ENCODE measurements around the gene NEU4. TPM values are rescaled to one million over a fixed set of nuclear protein-coding genes. Genes with fewer than 3 reads are reported as not detected.
A peak's percentile ranks its signal among the peaks of the same experiment; 100 is the strongest.

NEU4 gene
- total RNA-seq, 1 donor from 2014 or later, result 0.49 TPM

DNA sequence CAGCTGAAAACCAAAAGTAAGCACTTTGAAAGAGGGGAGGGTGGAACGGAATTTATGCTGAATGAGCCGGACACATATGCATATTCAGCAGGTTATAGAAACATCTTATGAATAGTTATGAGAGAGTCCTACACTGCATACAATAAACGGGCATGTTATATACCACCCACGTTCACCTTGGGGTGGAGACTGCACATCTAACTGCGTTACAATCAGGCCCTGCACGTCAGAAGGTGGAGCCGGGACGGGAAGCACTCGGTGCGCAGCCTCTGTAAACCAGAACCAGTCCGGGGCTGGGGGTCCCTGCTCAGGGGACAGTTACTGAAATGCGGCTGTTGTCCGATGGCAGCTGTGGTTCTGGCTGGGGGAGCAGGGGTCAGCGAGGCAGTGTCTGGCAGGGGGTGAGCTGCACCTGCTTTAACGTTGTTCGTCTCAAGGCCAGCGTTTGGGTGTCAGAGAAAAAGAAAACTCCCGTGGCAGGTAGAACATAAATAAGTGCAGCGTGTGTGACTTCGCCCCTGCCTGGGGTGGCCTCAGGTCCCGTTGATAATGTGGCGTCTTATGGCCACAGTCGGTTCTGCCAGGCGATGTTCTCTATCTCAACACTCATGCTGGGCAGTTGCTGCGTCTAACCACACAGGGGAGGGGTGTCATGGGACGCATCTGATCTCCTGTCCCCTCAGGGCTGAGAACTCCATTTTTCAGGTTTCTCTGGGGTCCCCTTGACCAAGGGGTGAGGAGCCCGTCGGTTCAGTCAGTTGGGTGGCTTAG lies 24.9 kb downstream of the NEU4 start:
- peak; percentile 42 for DNase-seq (ENCODE audit: low spot score)

DNA sequence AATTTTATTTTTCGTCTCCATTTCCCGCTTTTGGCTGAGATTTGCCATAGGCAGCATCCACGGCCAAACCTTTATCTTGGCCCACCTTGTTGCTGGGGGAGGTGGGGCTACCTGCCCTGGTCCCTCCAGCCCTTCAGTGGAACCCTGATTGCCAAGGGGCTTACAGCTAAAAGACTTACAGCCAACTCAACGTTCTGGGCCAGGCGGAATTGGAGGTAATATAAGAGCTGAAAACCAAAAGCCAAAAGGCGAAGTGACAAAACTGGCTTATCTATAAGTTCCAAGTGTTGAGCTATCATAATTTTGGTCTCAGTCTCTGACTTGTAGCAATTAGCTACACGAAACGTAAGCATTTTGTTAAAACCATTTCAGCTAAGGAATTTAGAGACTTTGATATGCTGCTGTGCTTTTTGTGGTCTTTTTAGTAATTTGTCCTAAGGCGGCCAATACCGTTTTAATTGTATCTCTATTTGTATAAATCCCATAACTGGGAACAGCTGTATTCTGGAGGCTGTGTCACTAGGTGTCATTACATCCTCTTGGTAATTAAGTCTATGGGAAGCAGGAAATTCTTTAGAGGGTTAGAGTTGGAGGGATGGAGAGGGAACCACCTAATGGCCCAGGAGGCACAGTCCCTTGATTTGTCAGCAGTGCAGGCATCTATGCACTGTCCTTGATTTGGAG lies 25.7 kb downstream of the NEU4 start:
- peak; percentile 35 for DNase-seq (ENCODE audit: low spot score)

DNA sequence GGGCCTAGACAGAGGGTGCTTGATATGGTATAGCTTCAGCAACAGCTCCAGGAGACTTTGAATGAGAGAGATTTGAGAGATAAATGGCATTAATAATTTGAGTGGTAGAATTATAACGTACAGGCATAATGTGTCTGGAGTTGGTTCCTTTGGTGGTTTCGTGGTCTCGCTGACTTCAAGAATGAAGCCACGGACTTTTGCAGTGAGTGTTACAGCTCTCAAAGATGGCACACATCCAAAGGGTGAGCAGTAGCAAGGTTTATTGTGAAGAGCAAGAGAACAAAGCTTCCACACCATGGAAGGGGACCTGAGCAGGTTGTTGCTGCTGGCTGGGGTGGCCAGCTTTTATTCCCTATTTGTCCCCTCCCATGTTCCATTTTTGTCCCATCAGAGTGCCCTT lies 26.6 kb downstream of the NEU4 start:
- no peak for DNase-seq (ENCODE audit: low spot score)

DNA sequence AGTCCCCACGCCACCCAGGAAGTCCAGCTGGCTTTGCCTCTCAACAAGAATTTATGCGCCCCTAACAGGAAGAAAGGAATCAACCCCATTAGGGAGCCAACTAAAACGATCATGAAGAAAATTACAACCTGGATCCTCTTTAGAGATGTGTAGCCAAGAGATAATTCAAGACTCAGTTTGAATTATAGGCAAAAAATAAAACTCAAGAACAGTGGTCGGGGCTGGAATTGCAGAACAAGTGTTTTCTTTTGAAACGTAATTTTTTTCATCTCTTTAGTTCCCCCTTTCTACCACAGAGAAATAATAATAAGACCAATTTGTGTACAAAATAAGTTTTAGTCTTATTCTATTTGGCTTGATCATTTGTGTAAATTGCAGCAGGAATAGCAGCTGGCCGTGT lies 27.3 kb downstream of the NEU4 start:
- DNase-seq (ENCODE audit: low spot score), result no peak

DNA sequence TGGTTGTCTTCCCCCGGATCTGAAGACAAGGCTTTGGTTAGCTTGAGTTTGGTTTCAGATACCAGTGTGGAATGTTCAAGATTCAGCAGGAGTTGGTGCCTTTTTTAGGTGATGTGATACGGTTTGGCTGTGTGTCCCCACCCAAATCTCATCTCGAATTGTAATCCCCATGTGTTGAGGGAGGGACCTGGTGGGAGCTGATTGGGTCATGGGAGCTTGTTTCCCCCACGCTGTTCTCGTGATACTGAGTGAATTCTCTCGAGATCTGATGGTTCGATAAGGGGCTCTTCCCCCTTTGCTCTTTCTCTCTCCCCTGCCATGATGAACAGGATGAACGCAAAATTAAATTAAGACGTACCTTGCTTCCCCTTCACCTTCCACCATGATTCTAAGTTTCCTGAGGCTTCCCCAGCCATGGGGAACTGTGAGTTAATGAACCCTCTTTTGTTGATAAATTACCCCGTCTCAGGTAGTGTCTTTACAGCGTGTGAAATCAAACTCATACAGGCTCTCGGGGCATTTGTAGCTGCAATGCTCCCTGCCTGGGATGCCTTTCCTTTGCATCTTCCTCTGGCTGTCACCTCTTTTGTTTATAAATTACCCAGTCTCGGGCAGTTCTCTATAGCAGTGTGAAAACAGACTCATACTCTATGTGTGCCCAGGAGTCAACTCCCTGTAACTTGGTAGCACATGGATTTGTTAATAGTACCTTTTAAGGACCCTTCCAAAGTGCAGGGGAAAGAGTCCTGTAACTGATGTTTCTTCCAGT lies 28.4 kb downstream of the NEU4 start:
- DNase-seq (ENCODE audit: low spot score), result peak; percentile 10

DNA sequence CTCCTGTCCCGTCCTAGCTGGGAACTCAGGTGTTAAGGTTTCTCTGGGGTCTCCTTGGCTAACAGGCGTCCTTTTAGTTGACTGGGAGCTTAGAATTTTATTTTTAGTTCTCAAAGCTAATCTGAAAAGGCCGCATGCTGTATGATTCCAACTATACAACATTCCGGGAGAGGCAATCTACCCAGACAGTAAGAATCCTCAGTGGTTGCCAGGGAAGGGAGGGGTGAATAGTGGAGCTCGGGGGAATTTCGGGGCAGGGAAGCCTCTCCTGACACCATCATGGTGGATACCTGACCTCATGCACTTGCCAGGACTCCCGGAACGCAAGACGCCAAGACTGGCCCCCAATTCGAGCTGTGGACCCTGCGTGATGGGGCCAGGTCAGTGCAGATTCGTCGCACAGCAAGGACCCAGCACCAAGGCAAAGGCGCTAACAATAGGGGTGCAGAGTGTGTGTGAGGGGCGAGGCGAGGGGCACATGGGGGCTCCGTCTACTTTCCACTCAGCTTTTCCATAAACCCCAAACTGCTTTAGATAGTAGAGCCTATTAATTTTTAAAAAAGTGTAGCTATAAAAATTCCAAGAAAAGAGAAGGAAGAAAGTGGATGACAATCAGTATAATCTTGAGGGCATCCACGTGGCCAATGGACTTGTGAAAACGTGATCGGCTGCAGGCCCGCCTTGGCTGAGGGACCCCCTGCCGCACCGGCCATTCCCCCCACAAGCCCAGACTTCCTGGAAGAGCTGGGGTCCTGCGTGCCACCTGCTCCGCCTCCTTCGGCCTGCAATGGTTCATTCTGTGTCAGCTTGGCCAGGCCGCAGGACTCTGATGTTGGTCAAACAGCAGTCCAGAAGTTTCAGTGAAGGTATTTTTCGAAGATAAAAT lies 32.4 kb downstream of the NEU4 start:
- DNase-seq (ENCODE audit: low spot score), result peak; percentile 39

DNA sequence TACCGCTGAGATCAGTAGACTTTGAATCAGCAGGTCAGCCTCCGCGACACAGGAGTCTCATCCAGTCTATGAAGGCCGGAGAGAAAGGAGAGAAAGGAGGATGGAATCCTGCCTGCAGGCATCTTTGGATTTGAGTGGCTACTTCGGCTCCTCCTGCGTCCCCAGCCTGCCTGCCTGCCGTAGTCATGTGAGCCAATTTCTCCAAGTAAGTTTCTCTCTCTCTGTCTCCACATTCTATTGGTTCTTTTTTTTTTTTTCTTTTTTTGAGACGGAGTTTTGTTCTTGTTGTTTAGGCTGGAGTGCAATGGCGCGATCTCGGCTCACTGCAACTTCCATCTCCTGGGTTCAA lies 33.0 kb downstream of the NEU4 start:
- peak; percentile 35 for DNase-seq (ENCODE audit: low spot score)

DNA sequence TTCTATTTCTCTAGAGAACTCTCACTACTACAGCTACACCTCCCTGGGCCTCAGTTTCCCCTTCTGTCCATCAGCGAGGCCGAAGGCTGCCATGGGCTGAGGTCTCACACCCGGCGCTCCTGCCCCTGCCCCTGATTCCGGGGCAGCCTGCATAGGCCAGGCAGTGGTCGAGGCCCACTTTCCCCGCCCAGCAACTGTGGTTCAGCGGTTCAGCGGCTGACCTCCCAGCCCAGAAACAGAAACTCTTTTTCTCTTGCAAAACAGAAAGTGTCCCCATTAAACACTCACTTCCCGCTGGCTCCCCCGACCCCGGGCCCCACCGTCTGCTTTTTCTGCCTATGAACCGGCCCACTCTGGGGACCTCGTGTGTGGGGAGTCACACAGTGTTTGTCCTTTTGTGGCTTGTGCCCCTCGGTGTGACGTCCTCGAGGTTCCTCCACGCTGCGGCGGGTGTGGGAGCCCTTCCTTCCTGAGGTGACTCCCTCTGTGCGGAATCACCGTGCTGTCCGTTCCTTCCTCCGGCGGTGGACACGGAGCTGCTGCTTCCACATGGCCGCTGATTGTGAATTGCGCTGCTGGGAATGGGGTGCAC lies 33.7 kb downstream of the NEU4 start:
- DNase-seq (ENCODE audit: low spot score), result peak; percentile 70

DNA sequence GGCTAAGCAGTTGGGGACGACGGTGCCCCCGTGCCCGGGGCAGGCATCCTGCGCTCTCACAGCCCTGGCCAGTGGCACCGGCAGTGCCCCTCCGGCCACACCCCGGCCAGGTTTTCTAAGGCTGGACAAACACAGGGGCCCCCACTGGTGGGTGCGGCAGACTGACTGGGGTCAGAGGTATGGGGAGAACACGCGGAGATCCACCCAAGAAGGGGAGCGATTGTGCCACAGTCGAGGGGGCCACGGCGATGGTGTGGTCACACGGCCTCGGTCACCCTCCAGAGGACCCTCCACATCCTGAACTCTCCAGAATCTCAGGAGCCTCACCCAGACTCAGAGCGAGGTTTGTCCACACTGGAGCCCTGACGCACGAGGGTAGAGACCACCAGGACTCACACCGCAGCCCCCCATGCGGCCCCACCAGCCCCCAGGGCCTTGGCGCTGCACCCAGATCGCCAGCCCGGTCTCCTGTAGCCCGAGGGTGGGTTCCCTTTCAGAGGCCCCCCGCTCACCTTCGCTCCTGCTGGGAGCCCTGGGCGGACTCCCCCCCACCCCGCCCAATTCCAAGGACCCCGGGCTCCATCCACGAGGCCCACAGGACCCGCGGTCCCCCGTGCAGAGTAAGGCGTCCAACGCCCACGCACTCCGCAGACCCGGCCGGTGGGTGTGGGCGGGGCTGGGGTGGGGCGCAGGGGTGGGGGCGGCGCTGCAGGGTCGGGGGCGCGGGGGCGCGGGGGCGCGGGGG lies 34.5 kb downstream of the NEU4 start:
- DNase-seq (ENCODE audit: low spot score), result peak; percentile 45

DNA sequence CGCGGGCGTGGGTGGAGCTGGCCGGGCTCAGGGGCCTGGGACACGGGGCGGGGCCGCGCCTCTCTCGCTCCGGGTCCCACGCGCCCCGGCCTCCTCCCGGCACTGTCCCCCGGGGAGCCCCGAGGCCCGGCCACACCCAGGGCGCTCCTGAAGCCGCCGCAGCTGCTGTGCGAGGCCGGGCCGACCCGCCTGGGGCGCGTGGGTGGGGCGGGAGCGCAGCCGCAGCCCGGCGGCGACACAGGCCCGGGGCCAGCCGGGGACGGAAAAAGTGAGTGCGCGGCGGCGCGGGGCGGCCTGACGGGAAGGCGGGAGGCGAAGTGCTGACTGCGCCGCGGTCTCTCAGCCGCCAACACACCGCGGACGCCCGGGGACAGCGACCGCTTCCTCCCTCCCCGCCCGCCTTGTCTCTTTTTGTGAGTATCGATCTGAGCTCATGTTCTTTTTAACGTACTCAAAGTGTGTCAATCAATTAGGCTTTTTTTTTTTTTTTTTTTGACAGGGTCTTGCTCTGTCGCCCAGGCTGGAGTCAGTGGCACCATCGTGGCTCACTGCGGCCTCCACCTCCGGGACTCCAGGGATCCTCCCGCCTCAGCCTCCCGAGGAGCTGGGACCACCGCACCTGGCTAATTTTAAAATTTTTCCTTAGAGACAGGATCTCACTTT lies 35.2 kb downstream of the NEU4 start:
- peak; percentile 67 for DNase-seq (ENCODE audit: low spot score)

DNA sequence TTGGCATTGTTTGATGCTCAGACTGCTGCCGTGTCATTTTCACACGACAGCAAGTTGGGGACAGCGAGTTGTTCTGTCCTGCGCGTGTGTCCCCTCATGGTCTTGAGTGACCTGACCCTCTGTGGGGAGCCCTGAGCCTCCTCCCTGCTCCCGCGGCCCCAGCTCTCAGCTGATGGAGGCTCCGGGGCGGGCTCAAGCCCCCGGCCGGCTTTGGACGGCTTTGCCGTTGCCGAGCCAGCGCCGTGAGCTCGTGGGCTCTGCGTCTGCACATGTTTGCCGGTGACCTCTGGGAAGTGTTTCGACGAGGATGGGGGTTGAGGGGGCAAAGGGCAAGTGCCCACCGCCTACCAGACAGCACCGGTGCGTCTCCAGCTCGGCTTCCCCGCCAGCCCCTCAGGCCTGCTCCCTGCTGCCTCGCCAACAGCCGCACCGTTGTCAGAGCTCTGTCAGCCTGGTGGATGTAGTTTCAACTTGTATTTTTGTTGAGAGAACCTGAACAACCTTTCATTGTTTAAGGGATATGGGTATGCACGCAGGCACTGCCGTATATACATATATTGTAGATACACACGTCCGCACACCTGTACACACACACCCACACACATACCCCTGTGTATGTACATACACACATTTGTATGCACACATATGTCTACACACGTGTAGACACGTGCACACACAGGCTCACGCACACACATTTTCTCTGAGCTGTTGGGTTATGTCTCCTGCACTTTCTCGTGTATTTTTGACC lies 36.0 kb downstream of the NEU4 start:
- peak; percentile 37 for DNase-seq (ENCODE audit: low spot score)

DNA sequence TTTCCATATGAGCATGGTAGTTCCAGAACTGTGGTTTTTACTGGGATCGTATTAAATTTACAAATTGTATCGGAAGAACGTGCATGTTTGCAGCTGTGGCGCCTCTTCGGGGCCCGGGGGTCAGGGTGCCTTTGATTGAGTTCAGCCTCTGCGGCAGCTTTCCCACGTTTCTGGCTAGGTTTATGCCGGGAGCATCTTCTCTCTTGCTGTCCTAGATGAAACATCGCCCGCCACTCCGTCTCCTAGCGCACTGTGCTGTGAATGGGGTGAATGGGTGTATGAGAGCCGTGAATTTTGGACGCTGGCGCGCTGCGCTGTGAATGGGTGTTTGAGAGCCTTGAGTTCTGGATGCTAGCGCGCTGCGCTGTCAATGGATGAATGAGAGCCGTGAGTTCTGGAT lies 37.4 kb downstream of the NEU4 start:
- peak; percentile 41 for DNase-seq (ENCODE audit: low spot score)

DNA sequence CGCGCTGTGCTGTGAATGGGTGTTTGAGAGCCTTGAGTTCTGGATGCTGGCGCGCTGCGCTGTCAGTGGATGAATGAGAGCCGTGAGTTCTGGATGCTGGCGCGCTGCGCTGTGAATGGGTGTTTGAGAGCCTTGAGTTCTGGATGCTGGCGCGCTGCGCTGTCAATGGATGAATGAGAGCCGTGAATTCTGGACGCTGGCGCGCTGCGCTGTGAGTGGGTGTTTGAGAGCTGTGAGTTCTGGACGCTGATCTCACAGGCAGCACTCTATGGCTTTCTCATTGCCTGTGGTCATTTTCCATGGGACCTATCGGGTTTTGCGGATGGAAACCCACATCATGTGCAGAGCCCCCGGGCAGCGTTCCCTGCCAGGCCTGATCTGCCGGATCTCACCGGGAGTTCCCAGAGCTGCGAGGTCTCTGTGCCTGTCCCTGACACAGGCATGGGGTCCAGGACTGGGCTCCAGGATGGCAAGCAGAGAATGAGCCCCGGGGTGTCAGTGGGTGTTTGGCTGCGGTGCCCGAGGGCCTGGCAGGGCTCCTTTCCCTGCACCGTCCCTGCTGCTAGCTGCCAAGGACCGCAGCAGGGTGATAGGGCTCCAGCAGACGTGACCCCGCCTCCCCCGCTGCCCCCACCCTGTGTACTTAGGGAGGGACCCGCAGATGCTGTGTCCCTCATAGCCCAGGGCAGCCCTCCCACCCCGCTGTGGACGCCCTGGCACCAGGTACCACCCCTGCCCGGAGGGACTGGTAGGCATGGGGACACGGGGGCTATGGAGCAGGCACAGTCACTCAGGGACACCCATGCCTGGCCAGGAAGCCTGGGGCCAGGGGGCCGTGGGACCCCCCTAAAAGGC lies 40.0 kb downstream of the NEU4 start:
- DNase-seq (ENCODE audit: low spot score), result peak; percentile 36

DNA sequence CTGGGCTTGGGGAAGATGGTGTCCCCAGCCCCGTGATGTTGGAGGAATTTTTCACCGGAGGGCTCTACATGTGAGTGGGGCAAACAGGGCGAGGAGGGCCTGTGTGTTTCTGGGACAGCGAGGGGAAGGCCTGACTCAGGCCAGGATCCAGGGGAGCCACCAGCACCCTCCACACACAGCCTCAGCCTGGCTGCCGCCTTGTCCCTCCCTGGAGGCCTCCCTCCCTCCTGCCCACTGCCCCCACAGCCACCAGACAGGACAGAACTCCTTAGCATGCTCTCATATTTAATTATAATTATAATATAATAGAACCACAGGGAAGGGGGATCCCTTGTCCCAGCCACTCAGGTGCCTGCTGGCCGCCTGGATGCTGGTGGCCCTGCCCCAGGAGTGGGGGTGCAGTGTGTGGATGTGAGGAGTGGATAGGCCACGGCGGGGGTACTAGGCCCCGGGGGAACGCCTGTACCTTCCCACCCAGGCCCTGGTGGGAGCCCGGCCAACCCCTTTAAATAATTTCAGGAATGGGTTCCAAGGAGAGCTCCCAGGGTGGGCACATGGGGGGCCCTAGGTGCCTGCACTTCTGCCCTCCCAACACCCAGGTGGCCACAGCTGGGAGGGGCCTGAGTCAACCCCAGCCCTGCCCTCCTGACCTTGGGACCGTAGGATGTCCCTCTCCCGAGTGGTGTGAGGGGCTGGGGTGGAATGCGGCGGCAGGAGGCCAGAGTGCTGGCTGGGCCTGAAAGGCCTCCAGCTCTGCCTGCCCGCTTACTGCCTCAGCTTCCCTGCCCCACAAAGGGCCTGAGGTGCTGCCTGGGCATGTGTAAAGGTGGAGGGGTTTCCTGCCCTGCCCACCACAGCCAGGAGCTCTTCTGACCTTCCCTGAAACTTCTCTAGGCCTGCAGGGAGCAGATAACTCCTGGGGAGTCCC lies 40.9 kb downstream of the NEU4 start:
- DNase-seq (ENCODE audit: low spot score), result peak; percentile 37

DNA sequence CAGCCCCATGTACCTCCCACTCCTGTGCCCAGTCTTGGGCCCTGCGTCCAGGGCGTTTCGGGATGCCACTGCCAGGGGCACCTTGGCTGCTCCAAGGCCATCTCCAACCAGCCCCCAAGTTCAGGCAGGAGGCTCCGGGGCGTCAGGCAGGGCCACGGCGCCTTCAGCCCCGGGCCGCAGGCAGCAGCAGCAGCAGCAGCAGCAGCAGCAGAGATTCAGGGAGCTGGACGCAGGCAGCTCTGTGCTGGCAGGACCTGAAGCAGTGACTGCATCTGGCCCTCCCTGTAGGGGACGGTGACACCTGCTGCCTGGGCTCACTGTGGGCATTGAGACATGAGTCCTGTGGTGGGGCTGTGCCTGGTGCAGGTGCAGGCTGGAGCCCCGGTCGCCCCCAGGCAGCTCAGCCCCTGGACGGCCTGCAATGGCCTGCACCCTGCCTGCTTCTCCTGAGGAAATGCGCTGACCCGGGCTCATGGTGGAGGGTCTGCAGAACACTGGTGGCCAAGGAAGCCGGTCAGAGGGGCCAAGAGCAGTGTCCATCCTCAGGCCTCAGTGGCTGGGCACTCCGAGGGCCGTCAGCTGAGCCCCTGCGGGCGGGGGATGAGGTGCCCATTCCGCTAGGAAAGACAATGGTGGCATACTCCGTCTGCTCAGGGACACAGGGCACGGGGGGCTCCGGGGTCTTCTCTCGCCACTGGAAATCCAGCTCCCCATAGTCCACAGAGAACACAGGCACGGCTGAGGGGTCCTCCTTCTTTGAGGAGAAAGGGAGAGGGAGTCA lies 41.7 kb downstream of the NEU4 start:
- peak; percentile 39 for DNase-seq (ENCODE audit: low spot score)

DNA sequence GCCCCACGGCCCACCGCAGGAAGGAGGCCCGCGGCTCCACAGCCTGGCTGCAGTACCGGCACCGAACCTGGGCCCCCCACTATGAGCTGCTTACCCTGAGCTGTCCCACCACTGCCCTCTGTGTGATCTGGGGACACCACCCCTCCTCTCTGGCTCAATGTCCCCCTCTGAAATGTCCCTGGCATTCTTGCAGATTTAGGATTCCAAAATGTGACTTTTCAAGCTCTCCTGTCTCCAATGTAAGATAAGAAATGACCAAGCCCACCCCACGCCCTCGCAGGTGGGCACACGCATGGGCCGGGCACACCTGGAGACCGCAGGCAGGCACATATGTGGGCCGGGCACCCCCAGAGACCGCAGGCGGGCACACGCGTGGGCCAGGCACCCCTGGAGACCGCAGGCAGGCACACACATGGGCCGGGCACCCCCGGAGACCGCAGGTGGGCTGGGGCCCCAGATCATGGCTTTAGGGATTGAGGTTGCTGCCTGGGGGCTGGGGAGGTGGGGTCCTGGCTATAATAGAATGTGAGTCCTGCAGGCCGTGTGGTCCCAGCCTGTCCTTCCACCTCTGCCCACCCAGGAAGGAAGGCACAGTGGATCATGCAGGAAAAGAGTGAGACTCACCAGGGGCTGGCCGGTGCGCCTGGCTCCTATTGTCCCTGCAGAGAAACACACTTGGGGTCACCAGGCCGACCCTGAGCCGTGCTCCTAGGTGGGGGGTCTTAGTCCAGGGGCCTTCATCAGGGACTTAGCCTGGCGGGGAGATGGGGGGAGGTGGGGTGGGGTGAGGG lies 42.5 kb downstream of the NEU4 start:
- peak; percentile 37 for DNase-seq (ENCODE audit: low spot score)
